CD4-positive, CD25-positive, alpha-beta regulatory T cell (primary cell): ENCODE measurements around the gene CCSER1. TPM values are rescaled to one million over a fixed set of nuclear protein-coding genes. Genes with fewer than 3 reads are reported as not detected.

ENCODE experiments used
- ATAC-seq, 2 donors: fragments of 150-1000 bp; cut with Tn5 transposase; one replicate each; pipeline ENCODE4 v1.10.0; 2021; ENCODE audit warnings: low read depth in 2 of 2, moderate number of reproducible peaks in 2 of 2, moderate library complexity in 1 of 2
- DNase-seq, 3 donors: peaks; one replicate each; pipeline versions ENCODE4 v3.0.0 to v3.0.0-alpha.2; 2012 to 2022; ENCODE audit warnings: mixed read lengths in 1 of 3
- H3K27ac ChIP-seq: one replicate; pipeline ENCODE4 v1.7.0; 2013; ENCODE audit warnings: mild to moderate bottlenecking, low read length; ENCODE audit not compliant: insufficient read depth, poor library complexity, severe bottlenecking
- H3K27me3 ChIP-seq: one replicate; pipeline ENCODE4 v1.7.0; 2013; ENCODE audit warnings: low read length; ENCODE audit not compliant: control insufficient read depth, insufficient read depth
- H3K36me3 ChIP-seq: one replicate; pipeline ENCODE4 v1.7.0; 2013; ENCODE audit warnings: mild to moderate bottlenecking, low read length, moderate library complexity; ENCODE audit not compliant: control insufficient read depth, insufficient read depth
- H3K4me1 ChIP-seq: 2 replicates; pipeline ENCODE4 v1.7.0; 2013; ENCODE audit warnings: mild to moderate bottlenecking, low read length; ENCODE audit not compliant: insufficient read depth, control insufficient read depth, poor library complexity, severe bottlenecking
- H3K4me3 ChIP-seq: one replicate; pipeline ENCODE4 v1.7.0; 2013; ENCODE audit warnings: low read depth, mild to moderate bottlenecking, low read length, moderate library complexity
- H3K9me3 ChIP-seq, 2 experiments: 1 replicate in 1 of 2; 2 replicates in 1 of 2; pipeline ENCODE4 v1.7.0; 2013; ENCODE audit warnings: low read length in 2 of 2, mild to moderate bottlenecking in 1 of 2, moderate library complexity in 1 of 2; ENCODE audit not compliant: control insufficient read depth in 2 of 2
- H3K27ac Mint-ChIP-seq, 3 donors: one replicate each; pipeline ENCODE4 v1.8.0; 2020 to 2022; ENCODE audit warnings: mild to moderate bottlenecking in 3 of 3, mixed read lengths in 3 of 3, moderate library complexity in 2 of 3
- H3K27me3 Mint-ChIP-seq: one replicate; pipeline ENCODE4 v1.8.0; 2022; ENCODE audit warnings: mild to moderate bottlenecking, mixed read lengths
- H3K36me3 Mint-ChIP-seq: one replicate; pipeline ENCODE4 v1.8.0; 2020; ENCODE audit warnings: mixed read lengths
- H3K4me1 Mint-ChIP-seq, 4 donors: one replicate each; pipeline ENCODE4 v1.8.0; 2020 to 2022; ENCODE audit warnings: mixed read lengths in 4 of 4, mild to moderate bottlenecking in 1 of 4
- H3K4me3 Mint-ChIP-seq, 4 donors: one replicate each; pipeline ENCODE4 v1.8.0; 2020 to 2022; ENCODE audit warnings: mild to moderate bottlenecking in 4 of 4, mixed read lengths in 4 of 4, moderate library complexity in 3 of 4
- H3K9me3 Mint-ChIP-seq, 7 donors: one replicate each; pipeline ENCODE4 v1.8.0; 2020 to 2022; ENCODE audit warnings: mixed read lengths in 7 of 7, mild to moderate bottlenecking in 3 of 7, moderate library complexity in 2 of 7
- polyA plus RNA-seq, 4 donors: library from polyadenylated mRNA; unstranded; fragments of 300-500 nt; fragmentation: Illumina TruSeq; gene quantifications; one replicate each; pipeline ENCODE4 v1.2.3, GENCODE V29; 2021
- total RNA-seq: library from RNA; stranded (reverse); gene quantifications from one replicate; pipeline ENCODE4 v1.2.3, GENCODE V29; 2022

Gene CCSER1
- total and polyA plus RNA-seq, 5 donors from 2014 or later: 0.20 to 0.60 TPM; not detected in 3

- no peaks in the 10 kb centered on the region for H3K36me3 ChIP-seq
- Mint-ChIP-seq H3K27me3 (no peaks in the 10 kb centered on the region), H3K9me3 (peaks cover 0 to 13% (median 3%) of the 10 kb centered on the region in 7 donors), H3K4me1 (no peaks in the 10 kb centered on the region), H3K27ac (no peak overlapping the region), H3K36me3 (no peaks in the 10 kb centered on the region), H3K4me3 (no peak overlapping the region)
- H3K4me1 ChIP-seq: no peaks in the 10 kb centered on the region
- H3K4me3 ChIP-seq: no peak overlapping the region
- no peak for DNase-seq
- H3K9me3 ChIP-seq: no peaks in the 10 kb centered on the region
- no peak for ATAC-seq
- H3K27ac ChIP-seq: no peak overlapping the region
- H3K27me3 ChIP-seq: no peaks in the 10 kb centered on the region
Measured at GRCh38 chr4:90602726-90603125, 475.5 kb downstream of the CCSER1 start.

- H3K4me3 ChIP-seq: no peak overlapping the region
- ATAC-seq: no peak
- peaks cover 0 to 13% (median 3%) of the 10 kb centered on the region in 7 donors for H3K9me3 Mint-ChIP-seq
- no peaks in the 10 kb centered on the region for H3K36me3 ChIP-seq
- H3K27ac Mint-ChIP-seq: no peak overlapping the region
- no peak for DNase-seq
- H3K27ac ChIP-seq: no peak overlapping the region
- no peaks in the 10 kb centered on the region for H3K9me3 ChIP-seq
- no peaks in the 10 kb centered on the region for H3K36me3 Mint-ChIP-seq
- H3K4me3 Mint-ChIP-seq: no peak overlapping the region
- no peaks in the 10 kb centered on the region for H3K4me1 Mint-ChIP-seq
- no peaks in the 10 kb centered on the region for H3K27me3 ChIP-seq
- H3K27me3 Mint-ChIP-seq: no peaks in the 10 kb centered on the region
- no peaks in the 10 kb centered on the region for H3K4me1 ChIP-seq
Measured at GRCh38 chr4:90603540-90603939, 476.3 kb downstream of the CCSER1 start.

GRCh38 chr4:90606781-90607180, 479.6 kb downstream of the CCSER1 start:
- Histone ChIP-seq H3K4me1 (no peaks in the 10 kb centered on the region), H3K4me3 (no peak overlapping the region), H3K27me3 (no peaks in the 10 kb centered on the region), H3K27ac (no peak overlapping the region), H3K36me3 (no peaks in the 10 kb centered on the region), H3K9me3 (no peaks in the 10 kb centered on the region)
- ATAC-seq (no peak), DNase-seq (no peak)
- no peaks in the 10 kb centered on the region for H3K36me3 Mint-ChIP-seq
- H3K27me3 Mint-ChIP-seq: no peaks in the 10 kb centered on the region
- H3K4me3 Mint-ChIP-seq: no peak overlapping the region
- no peak overlapping the region for H3K27ac Mint-ChIP-seq
- no peaks in the 10 kb centered on the region for H3K4me1 Mint-ChIP-seq
- peaks cover 0 to 15% (median 2%) of the 10 kb centered on the region in 7 donors for H3K9me3 Mint-ChIP-seq

GRCh38 chr4:90614371-90614770, 487.2 kb downstream of the CCSER1 start:
- Histone ChIP-seq H3K4me1 (no peaks in the 10 kb centered on the region), H3K9me3 (no peaks in the 10 kb centered on the region), H3K4me3 (no peak overlapping the region), H3K36me3 (no peaks in the 10 kb centered on the region), H3K27ac (no peak overlapping the region), H3K27me3 (no peaks in the 10 kb centered on the region)
- H3K9me3 Mint-ChIP-seq: peaks cover 0 to 7% (median 2%) of the 10 kb centered on the region in 7 donors
- H3K4me1 Mint-ChIP-seq: no peaks in the 10 kb centered on the region
- no peaks in the 10 kb centered on the region for H3K27me3 Mint-ChIP-seq
- DNase-seq (no peak), ATAC-seq (no peak)
- no peaks in the 10 kb centered on the region for H3K36me3 Mint-ChIP-seq
- H3K4me3 Mint-ChIP-seq: no peak overlapping the region
- H3K27ac Mint-ChIP-seq: no peak overlapping the region

GRCh38 chr4:90621080-90621479, 493.9 kb downstream of the CCSER1 start:
- no peaks in the 10 kb centered on the region for H3K4me1 Mint-ChIP-seq
- Histone ChIP-seq H3K9me3 (no peaks in the 10 kb centered on the region), H3K4me3 (no peak overlapping the region), H3K27ac (no peak overlapping the region), H3K27me3 (no peaks in the 10 kb centered on the region), H3K36me3 (no peaks in the 10 kb centered on the region), H3K4me1 (no peaks in the 10 kb centered on the region)
- H3K9me3 Mint-ChIP-seq: peaks cover 0 to 12% (median 3%) of the 10 kb centered on the region in 7 donors
- H3K36me3 Mint-ChIP-seq: no peaks in the 10 kb centered on the region
- ATAC-seq (no peak), DNase-seq (no peak)
- no peak overlapping the region for H3K27ac Mint-ChIP-seq
- H3K27me3 Mint-ChIP-seq: no peaks in the 10 kb centered on the region
- no peak overlapping the region for H3K4me3 Mint-ChIP-seq

- Histone ChIP-seq H3K9me3 (no peaks in the 10 kb centered on the region), H3K4me1 (no peaks in the 10 kb centered on the region), H3K27ac (no peak overlapping the region), H3K4me3 (no peak overlapping the region), H3K36me3 (no peaks in the 10 kb centered on the region), H3K27me3 (no peaks in the 10 kb centered on the region)
- H3K4me3 Mint-ChIP-seq: no peak overlapping the region
- H3K36me3 Mint-ChIP-seq: no peaks in the 10 kb centered on the region
- H3K27ac Mint-ChIP-seq: no peak overlapping the region
- ATAC-seq: no peak
- H3K9me3 Mint-ChIP-seq: peaks cover 0 to 12% (median 4%) of the 10 kb centered on the region in 7 donors
- H3K27me3 Mint-ChIP-seq: no peaks in the 10 kb centered on the region
- no peaks in the 10 kb centered on the region for H3K4me1 Mint-ChIP-seq
- no peak for DNase-seq
Measured at GRCh38 chr4:90624781-90625180, 497.6 kb downstream of the CCSER1 start.

- no peak overlapping the region for H3K4me3 ChIP-seq
- no peaks in the 10 kb centered on the region for H3K4me1 ChIP-seq
- ATAC-seq: no peak
- H3K4me1 Mint-ChIP-seq: no peaks in the 10 kb centered on the region
- H3K27me3 ChIP-seq: no peaks in the 10 kb centered on the region
- no peak overlapping the region for H3K4me3 Mint-ChIP-seq
- H3K27ac ChIP-seq: no peak overlapping the region
- peaks cover 0 to 10% (median 5%) of the 10 kb centered on the region in 7 donors for H3K9me3 Mint-ChIP-seq
- H3K27ac Mint-ChIP-seq: no peak overlapping the region
- H3K27me3 Mint-ChIP-seq: no peaks in the 10 kb centered on the region
- no peaks in the 10 kb centered on the region for H3K36me3 ChIP-seq
- H3K36me3 Mint-ChIP-seq: no peaks in the 10 kb centered on the region
- H3K9me3 ChIP-seq: no peaks in the 10 kb centered on the region
- DNase-seq: no peak
Measured at GRCh38 chr4:90641861-90642599, 514.8 kb downstream of the CCSER1 start.

GRCh38 chr4:90643156-90643555, 516.0 kb downstream of the CCSER1 start:
- H3K4me1 Mint-ChIP-seq: no peaks in the 10 kb centered on the region
- Histone ChIP-seq H3K36me3 (no peaks in the 10 kb centered on the region), H3K4me1 (no peaks in the 10 kb centered on the region), H3K4me3 (no peak overlapping the region), H3K9me3 (no peaks in the 10 kb centered on the region), H3K27ac (no peak overlapping the region), H3K27me3 (no peaks in the 10 kb centered on the region)
- peaks cover 0 to 10% (median 5%) of the 10 kb centered on the region in 7 donors for H3K9me3 Mint-ChIP-seq
- no peak overlapping the region for H3K4me3 Mint-ChIP-seq
- H3K36me3 Mint-ChIP-seq: no peaks in the 10 kb centered on the region
- no peak for ATAC-seq
- no peak for DNase-seq
- no peaks in the 10 kb centered on the region for H3K27me3 Mint-ChIP-seq
- H3K27ac Mint-ChIP-seq: no peak overlapping the region
